Muscle of arm (tissue), 12 donors: ENCODE results near the gene FIBIN. TPM values are rescaled to one million over a fixed set of nuclear protein-coding genes. Genes with fewer than 3 reads are reported as not detected.

Source experiments
- DNase-seq: peaks from one replicate; pipeline ENCODE4 v3.0.0-alpha.2; 2013
- polyA plus RNA-seq, 12 donors: library from polyadenylated mRNA; unstranded; fragments of 120-200 nt; gene quantifications; one replicate each; pipeline ENCODE4 v1.2.1, GENCODE V29; 2013; ENCODE audit not compliant: insufficient read length in 12 of 12

Gene FIBIN
- polyA plus RNA-seq, 12 donors: 31.8 to 118 (median 55.7) TPM; not detected in 1

GRCh38 chr11:27013781-27014361 lies 20.0 kb downstream of the FIBIN start:
- no peak for DNase-seq

- no peak for DNase-seq
Measured at GRCh38 chr11:27018902-27019529, 25.1 kb downstream of the FIBIN start.

- DNase-seq: no peak
Measured at GRCh38 chr11:27020751-27021150, 26.8 kb downstream of the FIBIN start.

GRCh38 chr11:27022659-27023251 lies 28.8 kb downstream of the FIBIN start:
- no peak for DNase-seq

GRCh38 chr11:27024865-27025264 lies 31.0 kb downstream of the FIBIN start:
- no peak for DNase-seq

- no peak for DNase-seq
Measured at GRCh38 chr11:27025312-27025955, 31.5 kb downstream of the FIBIN start.

GRCh38 chr11:27025957-27026733 lies 32.2 kb downstream of the FIBIN start:
- no peak for DNase-seq

- DNase-seq: peak; percentile 82
Measured at GRCh38 chr11:27028561-27028965, 34.7 kb downstream of the FIBIN start.

GRCh38 chr11:27029966-27030365 lies 36.1 kb downstream of the FIBIN start:
- DNase-seq: peak; percentile 35

- DNase-seq: no peak
Measured at GRCh38 chr11:27031754-27032153, 37.8 kb downstream of the FIBIN start.

GRCh38 chr11:27039873-27040272 lies 46.0 kb downstream of the FIBIN start:
- DNase-seq: no peak

- DNase-seq: no peak
Measured at GRCh38 chr11:27040302-27041115, 46.6 kb downstream of the FIBIN start, which contains the start of gene BBOX1. BBOX1 (plus strand) TSS chr11:27040815; CDS start chr11:27055431, 14,616 bp downstream.

- DNase-seq: no peak
Measured at GRCh38 chr11:27041141-27041899, 47.4 kb downstream of the FIBIN start.

Other genes starting within 250 kb of the FIBIN start
- gene BBOX1, start 46.7 kb downstream of the FIBIN start, polyA plus RNA-seq: 1 to 10 TPM in 2 of 12 donors, under 1 TPM in 8, not detected in 2; 0.12 to 2.6 (median 0.50) TPM